ENCODE measurements around the gene GALK1.

GRCh38 chr17:75776386-75777295 lies 11.6 kb upstream of the GALK1 start:
- TF ChIP-seq CTCF (IDR thresholded peaks at IDR 0.05; ENCODE audit: insufficient read depth, low read length, poor library complexity, severe bottlenecking): no peak
- no peak for TF ChIP-seq EZH2phosphoT487 (conservative IDR thresholded peaks at IDR 0.05; ENCODE audit: low read length)

All from SU-DHL-6 (cell line).